GM21576 (cell line): ENCODE measurements around the gene N4BP2.
A peak's percentile ranks its signal among the peaks of the same experiment; 100 is the strongest.
"Not testable (repeated sequence)": the region's sequence is repeated elsewhere in the genome, so short reads cannot be mapped to it uniquely, and the experiment has no call there.

Source experiments
- ATAC-seq: cut with Tn5 transposase; IDR thresholded peaks from one replicate; pipeline ENCODE4 v1.9.1; 2021; ENCODE audit warnings: mild to moderate bottlenecking, moderate library complexity; ENCODE audit not compliant: unreplicated experiment

Gene N4BP2

DNA sequence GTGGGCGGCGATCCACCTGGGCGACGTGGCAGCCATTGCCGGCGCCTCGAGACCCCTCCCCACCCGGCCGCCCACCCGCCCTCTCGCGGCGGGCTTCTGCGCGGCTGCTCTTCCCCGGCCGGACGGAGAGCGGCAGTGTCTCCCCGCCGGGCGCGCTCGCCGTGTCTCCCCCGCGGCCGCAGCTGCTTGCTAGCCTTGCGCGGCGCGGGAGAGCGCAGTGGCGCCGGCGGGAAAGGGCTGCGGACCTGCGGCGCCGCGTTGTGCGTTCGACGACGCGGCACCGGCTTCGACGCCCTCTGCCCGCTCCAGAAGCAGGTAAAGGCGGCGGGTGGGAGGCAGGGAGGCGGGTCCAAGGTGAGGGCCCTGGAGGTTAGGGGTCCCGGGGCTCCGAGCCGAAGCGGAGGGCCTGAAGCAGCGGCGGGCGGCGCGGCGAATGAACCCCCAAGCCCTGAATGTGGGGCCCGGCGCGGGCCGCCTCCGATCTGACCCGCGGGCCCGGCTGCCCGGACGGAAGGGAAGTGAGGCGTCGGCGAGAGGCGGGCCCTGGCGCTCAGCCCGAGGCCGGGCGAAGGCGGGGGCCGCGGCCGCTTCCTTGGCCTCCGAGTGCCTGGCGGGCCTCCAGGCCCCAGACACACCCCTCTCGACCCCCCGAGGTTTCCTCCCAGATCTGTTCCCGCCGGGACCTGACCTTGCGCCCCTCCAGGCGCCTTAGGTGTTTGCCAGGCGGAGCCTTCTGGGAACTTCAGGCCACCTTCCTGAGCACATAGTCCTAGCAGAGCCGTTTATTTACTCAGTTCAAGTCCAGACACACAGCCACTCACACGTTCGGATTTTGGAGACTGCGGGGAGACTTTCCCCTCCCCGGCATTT lies at the start of gene N4BP2:
TSS of gene N4BP2 (plus strand) at position 135 of the 870 bp plus-strand sequence. CDS start 40,491 bp downstream, outside the sequence.
- peak; percentile 49 for ATAC-seq

DNA sequence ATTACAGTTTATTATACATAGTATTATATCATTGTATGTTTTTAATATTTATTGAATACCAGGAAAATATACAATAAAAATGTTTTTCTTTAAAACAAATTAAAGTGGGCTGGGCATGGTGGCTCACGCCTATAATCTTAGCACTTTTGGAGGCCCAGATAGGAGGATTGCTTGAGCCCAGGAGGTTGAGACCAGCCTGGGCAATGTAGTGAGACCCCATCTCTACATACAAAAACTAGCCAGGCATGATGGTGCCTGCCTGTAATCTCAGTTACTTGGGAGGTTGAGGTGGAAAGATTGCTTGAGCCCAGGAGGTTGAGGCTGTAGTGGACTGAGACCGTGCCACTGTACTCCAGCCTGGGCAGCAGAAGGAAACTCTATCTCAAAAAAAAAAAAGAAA lies 40.6 kb upstream of the N4BP2 start:
- no peak for ATAC-seq

DNA sequence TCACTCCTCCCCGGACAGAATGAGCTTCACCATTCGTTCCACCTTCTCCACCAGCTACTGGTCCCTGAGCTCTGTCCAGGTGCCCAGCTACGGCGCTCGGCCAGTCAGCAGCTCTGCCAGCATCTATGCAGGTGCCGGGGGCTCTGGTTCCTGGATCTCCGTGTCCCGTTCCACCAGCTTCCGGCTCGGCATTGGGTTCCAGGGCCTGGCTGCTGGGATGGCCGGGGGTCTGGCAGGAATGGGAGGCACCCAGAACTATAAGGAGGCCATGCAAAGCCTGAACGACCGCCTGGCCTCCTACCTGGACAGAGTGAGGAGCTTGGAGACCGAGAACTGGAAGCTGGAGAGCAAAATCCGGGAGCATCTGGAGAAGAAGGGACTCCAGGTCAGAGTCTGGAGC lies 36.4 kb upstream of the N4BP2 start:
- ATAC-seq, result no peak

DNA sequence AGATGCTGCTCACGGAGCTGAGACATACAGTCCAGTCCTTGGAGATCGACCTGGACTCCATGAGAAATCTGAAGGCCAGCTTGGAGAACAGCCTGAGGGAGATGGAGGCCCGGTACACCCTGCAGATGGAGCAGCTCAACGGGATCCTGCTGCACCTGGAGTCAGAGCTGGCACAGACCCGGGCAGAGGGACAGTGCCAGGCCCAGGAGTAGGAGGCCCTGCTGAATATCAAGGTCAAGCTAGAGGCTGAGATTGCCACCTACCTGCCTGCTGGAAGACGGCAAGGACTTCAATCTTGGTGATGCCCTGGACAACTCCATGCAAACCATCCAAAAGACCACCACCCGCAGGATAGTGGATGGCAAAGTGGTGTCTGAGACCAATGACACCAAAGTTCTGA lies 35.5 kb upstream of the N4BP2 start:
- not testable (repeated sequence) for ATAC-seq

DNA sequence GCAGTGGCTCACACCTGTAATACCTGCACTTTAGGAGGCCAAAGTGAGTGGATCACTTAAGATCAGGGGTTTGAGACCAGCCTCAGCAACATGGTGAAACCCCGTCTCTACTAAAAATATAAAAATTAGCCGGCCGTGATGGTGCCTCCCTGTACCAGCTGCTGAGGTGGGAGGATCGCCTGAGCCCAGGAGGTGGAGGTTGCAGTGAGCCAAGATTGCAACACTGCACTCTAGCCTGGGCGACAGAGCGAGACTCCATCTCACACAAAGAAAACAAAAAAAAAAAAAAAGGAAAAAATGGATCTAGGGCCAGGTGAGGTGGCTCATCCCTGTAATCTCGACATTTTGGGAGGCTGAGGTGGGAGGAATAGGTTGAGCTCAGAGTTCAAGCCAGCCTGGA lies 32.6 kb upstream of the N4BP2 start:
- not testable (repeated sequence) for ATAC-seq

DNA sequence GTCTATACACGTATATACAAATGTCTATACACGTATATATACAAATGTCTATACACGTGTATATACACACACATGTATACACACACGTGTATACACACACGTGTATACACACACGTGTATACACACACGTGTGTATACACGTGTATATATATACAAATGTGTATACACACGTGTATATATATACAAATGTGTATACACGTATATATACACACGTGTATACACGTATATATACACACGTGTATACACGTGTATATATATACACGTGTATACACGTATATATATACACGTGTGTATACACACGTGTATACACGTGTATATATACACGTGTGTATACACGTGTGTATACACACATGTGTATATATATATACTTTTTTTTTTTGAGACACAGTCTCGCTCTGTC lies 23.9 kb upstream of the N4BP2 start:
- no peak for ATAC-seq

DNA sequence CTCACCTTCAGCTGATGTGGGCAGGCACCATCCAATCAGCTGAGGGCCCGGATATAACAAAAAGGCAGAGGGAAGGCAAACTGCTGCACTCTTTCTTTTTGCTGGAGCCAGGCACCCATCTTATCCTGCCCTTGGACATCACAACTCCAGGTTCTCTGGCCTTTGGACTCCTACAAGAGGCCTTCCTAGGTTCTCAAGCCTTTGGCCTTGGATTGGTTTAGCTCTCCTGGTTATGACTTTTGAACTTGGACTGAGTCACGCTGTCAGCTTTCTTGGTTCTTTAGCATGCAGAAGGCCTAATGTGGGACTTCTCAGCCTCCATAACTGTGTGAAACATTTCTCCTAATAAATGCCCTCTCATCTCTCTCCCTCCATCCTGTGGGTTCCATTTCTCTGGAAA lies 23.0 kb upstream of the N4BP2 start:
- no peak for ATAC-seq

DNA sequence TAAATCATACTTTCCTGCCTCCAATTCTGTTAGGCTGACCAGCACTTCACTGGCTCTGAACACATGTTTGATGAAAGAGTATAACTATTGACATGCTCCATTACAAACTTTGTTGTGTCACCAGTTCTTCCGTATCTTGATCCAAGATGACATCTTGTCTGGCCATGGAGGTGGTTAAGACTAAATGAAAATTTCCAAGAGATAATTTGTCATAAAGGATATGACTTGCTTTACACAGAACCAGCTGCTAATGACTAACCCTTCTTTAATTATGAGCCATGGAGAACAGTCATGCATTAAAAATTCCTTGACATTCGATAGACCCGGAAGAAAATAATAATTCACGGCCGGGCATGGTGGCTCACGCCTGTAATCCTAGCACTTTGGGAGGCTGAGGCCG lies 17.7 kb upstream of the N4BP2 start:
- no peak for ATAC-seq

DNA sequence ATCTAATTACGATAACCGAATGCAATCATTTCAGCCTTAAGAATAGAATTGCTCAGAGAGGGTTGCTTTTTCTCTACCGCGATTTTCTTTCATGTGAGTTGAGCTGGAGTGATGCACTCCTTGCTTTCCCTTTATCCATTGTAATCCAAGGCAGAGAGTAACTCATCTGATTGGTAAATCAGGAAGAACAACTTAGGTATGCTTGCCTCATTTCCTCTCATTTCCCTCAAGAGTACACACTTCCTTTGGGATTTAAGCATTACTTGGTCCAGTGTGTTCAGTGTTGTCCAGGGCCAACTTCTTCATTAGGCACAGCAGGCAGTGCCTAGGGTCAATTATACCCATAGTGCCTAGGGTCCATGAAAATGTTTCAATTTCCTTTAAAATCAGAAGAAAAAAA lies 15.7 kb upstream of the N4BP2 start:
- ATAC-seq, result no peak

DNA sequence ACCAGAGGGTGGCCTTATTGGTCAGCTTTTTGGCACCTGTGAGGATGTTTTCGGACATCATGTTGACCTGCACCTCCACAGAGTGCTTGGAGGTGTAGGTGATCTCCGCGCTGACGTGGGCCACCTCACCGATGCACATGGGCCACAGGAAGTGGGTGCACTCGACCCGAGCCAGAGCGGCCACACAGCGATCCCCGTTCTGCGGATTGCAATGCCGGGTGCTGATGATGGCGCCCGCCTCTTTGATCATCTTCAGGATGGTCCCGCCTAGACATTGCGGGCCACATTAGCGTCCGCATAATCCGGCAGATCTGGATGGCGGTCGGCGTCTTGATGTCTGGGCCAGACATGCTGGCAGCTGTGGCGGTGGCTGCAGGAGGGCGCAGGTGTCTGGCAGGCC lies 12.9 kb upstream of the N4BP2 start:
- no peak for ATAC-seq

DNA sequence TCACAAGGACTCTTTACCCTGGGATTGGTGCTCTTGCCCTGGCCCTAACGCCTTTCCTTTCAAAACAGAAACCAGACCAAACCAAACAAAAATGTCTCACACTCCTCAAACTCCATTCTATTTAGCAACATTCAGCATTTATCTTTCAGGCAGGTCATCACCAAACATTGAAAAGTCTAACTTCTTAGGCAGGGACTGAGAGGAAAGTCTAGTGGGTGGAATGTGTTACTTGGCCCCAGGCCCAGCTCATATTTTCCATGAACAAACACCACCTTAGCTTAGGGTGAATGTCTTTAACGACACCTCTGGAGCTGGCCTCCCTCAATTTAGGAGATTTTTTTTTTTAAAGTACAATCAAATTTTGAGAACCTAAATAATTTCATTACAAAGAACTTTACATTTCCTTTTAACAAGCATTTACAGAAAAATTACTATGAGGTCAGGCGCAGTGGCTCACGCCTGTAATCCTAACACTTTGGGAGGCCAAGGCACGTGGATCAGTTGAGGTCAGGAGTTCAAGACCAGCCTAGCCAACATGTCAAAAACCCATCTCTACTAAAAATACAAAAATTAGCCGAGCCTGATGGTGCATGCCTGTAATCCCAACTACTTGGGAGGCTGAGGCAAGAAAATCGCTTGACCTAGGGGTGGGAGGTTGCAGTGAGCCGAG lies 10.2 kb upstream of the N4BP2 start:
- ATAC-seq, result no peak

DNA sequence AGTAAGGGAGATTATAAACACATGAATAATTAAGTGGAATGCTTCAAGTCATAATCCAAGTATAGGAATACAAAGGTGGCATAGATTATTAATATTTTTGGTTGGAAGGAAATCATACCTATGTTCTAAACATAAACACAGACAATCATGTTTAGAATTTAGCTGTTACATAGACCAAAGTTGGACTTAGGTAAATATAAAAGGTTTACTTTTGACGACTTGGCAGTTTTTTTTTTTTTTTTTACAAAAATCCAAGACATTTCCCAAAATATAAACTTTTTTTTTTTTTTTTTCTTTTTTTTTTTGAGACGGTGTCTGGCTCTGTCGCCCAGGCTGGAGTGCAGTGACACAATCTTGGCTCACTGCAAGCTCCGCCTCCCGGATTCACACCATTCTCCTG lies 3.5 kb upstream of the N4BP2 start:
- ATAC-seq, result no peak

DNA sequence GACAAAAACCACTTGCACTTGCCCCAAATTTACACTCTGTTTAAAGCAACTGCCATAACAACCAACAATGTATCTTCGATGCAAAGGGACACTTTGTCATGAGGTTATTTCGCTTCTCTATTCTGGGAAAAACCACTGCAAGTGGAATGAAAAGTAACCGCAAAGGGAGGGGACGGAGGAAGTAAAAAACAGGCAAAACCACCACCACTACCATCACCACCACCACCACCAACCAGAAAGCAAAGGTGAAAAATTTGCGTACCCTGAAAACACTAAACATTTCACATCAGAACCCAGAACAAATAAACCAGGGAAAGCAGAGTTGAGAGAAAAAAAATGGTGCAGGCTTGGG lies 1.2 kb upstream of the N4BP2 start:
- ATAC-seq, result no peak

DNA sequence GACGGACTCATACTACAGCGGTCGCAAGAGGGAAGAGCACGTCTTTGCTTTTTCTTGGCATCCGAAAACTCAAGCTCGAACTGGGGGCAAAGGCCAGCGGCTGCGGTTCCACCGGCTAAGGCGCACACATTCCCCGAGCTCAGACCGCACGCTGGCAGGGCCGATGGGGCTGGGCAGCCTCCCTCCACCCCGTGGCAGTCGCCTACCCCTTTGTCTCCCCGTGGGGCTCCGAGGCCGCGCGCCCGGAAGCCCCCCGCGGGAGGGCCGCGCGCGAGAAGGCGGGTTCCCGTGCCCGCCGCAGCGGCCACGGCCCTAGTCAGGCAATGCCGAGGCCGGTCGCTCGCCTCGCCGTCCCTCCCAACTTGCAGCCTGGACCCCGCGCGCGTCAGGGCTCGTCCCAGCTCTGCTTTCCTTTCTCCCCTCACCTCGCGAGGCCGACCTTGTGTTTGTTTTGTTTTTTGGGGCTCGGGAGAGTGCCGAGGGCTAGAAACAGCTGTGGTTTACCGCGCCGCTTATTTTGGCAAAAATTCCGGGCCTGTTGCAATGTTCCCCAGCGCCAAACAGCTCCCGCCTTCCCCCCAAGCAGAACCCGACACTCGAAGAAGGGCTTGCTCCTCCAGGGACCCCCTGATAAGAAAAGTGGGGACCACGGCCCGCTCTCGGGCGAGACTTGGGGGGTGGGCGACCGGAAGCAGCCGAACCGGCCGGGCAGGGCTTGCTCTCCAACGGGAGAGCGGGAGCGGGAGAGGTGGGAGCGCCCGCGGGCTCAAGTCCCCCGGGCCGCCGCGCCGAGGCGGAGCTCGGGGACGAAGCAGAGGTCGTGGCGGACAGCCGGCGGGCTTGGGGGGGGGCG lies 561 bp upstream of the N4BP2 start:
- peak; percentile 15 for ATAC-seq

DNA sequence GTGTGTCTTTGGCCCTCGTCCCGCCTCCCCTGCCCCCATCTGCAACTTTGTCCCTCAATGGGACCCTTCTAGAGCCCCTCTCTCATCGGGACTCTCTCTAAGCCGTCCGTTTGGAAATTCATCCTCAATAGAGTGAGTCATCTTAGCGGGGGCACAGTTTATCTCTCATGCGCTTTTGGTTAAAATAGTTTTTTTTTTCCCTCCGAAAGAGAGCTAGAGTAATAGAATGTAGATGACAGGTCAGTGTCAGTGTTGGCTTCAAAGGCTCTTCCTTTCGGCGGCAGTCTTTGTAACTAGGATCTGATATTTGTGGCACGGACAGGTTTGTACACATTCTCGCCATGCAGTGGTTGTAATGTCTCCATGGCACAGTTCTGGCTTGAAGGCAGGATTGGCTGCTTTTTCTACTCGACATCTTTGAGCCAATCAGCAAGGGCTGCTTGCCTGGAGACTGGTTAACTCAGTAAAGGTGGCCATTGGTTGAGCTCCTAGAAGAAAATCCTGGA lies 989 bp downstream of the N4BP2 start:
- ATAC-seq, result peak; percentile 65

DNA sequence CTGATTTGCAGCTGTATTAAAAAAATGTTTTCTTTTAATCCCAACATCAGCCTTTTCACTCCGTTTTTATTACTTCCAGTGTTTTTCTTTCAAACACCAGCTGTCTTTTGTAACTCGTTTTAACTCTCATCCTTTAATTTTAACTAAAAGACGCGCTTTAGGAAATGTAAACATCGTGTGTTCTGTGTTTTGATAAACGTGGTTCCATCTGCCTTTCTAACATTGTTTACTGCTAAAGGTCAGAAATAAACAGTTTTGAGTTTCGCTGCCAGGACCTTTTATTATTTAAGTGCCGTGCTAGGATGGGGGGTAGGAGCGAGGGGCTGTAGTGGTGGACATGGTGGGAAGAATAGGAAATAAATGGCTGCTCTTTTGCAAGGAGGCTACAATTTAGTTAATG lies 1.5 kb downstream of the N4BP2 start:
- no peak for ATAC-seq

DNA sequence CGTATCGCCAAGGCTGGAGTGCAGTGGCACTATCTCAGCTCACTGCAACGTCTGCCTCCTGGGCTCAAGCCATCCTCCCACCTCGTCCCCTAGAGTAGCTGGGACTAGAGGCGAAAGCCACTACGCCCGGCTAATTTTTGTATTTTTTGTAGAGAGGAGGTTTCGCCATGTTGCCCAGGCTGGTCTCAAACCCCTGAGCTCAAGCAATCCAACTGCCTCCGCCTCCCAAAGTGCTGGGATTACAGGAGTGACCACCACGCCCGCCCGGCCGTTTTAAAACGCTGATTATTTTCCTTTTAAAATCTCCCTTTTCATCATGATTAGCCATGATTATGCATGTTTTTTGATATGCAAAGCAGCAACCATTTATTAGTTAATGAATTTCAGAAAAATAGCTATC lies 2.2 kb downstream of the N4BP2 start:
- no peak for ATAC-seq

DNA sequence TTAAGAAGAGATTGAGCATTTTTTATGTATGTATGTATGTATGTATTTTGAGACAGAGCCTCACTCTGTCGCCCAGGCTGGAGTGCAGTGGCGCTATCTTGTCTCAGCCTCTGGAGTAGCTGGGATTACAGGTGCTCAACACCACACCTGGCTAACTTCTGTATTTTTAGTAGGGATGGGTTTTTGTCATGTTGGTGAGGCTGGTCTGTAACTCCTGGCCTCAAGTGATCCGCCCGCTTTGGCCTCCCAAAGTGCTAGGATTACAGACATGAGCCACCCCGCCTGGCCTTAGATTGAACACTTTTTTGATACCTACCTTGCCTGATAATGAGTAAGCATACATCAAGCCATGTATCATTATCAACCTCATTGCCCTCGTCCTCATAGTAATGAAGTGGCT lies 2.7 kb downstream of the N4BP2 start:
- ATAC-seq, result no peak

DNA sequence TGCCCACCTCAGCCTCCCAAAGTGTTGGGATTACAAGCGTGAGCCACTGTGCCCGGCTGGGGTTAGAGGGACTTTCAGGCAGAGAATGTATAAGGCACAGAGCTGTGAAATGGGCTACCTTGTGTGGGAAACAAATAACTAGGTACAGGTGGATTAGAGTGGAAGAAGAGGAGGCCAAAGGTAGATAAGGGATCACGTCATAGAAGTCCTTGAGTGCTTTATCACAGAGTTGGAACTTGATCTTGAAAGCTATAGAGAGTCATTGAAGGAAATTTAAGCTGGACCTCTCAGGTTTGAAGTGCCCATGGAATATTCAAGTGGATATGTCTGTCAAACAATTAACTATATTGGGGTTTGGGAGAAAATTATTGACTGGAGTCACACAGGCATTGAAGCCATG lies 8.4 kb downstream of the N4BP2 start:
- no peak for ATAC-seq

DNA sequence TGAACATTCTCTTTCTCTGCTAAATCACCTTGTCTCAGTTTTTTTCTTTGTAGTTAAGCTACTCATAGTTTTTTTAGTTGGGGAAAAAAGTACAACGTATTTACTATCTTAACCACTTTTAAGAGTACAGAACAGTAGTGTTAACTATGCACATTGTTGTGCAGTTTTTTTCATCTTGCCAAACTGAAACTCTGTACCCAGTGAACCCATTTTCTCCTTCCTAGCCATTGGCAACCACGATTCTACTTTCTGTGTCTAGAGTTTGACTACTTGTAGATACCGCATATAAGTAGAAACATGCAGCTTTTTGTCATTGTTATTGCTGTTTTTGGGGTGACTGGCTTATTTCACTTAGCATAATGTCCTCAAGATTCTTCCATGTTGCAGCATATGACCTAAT lies 10.0 kb downstream of the N4BP2 start:
- no peak for ATAC-seq

DNA sequence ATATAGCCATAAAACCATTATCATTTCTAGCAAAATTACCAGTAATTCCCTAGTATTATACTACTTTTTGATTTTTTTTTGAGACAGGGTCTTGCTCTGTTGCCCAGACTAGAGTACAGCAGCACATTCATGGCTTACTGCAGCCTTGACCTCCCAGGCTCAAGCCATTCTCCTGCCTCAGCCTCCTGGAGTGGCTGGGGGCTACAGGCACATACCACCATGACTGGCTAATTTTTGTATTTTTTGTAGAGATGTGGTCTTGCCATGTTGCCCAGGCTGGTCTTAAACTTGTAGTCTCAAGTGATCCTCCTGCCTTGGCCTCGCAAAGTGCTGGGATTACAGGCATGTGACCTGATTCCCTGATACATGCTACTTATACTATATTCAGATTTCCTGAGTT lies 13.7 kb downstream of the N4BP2 start:
- no peak for ATAC-seq
